Gastroesophageal sphincter (tissue), 3 donors: ENCODE data around the gene TNFRSF6B.

Experiments
- POLR2A ChIP-seq, 2 donors: fragments of 450-650 bp; IDR thresholded peaks; one replicate each; pipeline ENCODE4 v1.6.1; 2017; ENCODE audit warnings: antibody characterized with exemption in 2 of 2, mild to moderate bottlenecking in 2 of 2, moderate library complexity in 1 of 2
- TF ChIP-seq, protein P1 (sequence below), 4 experiments: fragments of 200-600 bp in 2 of 4; fragments of 450-650 bp in 2 of 4; sonication (generic) in 1 of 4; IDR thresholded peaks; one replicate each; pipeline ENCODE4 v1.5.1; 2017 to 2019; ENCODE audit warnings: antibody characterized with exemption in 4 of 4, mild to moderate bottlenecking in 2 of 4, moderate library complexity in 2 of 4

DNA sequence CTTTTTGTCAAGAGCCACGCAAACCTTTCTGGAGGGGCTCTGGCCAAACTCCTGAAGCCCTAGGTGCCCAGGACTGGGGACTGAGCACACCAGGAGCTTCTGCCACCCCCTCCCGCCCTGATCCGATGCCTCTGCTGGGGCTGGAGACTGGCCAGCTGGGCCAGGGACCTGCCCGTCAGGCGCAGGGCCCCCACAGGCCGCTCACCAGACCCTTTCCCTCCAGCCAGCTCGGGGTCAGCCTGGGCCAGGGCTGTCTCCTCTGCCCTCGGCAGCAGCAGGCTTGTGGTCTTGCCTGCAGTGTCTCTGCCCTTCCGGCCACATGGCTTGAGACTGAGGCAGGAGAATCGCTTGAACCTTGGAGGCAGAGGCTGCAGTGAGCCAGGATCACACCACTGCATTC, 23.8 kb upstream of the TNFRSF6B start:
- TF ChIP-seq, protein P1, sequence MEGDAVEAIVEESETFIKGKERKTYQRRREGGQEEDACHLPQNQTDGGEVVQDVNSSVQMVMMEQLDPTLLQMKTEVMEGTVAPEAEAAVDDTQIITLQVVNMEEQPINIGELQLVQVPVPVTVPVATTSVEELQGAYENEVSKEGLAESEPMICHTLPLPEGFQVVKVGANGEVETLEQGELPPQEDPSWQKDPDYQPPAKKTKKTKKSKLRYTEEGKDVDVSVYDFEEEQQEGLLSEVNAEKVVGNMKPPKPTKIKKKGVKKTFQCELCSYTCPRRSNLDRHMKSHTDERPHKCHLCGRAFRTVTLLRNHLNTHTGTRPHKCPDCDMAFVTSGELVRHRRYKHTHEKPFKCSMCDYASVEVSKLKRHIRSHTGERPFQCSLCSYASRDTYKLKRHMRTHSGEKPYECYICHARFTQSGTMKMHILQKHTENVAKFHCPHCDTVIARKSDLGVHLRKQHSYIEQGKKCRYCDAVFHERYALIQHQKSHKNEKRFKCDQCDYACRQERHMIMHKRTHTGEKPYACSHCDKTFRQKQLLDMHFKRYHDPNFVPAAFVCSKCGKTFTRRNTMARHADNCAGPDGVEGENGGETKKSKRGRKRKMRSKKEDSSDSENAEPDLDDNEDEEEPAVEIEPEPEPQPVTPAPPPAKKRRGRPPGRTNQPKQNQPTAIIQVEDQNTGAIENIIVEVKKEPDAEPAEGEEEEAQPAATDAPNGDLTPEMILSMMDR (IDR thresholded peaks at IDR 0.05) = no peak
- no peak for TF ChIP-seq POLR2A (IDR thresholded peaks at IDR 0.05)
